HG03558 (cell line): ENCODE data around the gene IGFALS.

ENCODE experiments used
- ATAC-seq: cut with Tn5 transposase; IDR thresholded peaks from one replicate; pipeline ENCODE4 v1.9.1; 2021; ENCODE audit warnings: moderate number of reproducible peaks; ENCODE audit not compliant: unreplicated experiment; ENCODE audit errors: extremely low read depth

The IGFALS gene

GRCh38 chr16:1778200-1779179 lies 15.0 kb downstream of the IGFALS start:
- ATAC-seq = no peak

GRCh38 chr16:1777375-1778199 lies 15.9 kb downstream of the IGFALS start:
- ATAC-seq = no peak

- no peak for ATAC-seq
Observed at GRCh38 chr16:1776991-1777374, 16.5 kb downstream of the IGFALS start.

GRCh38 chr16:1776672-1776955 lies 16.9 kb downstream of the IGFALS start:
- ATAC-seq = no peak

GRCh38 chr16:1775846-1776671 lies 17.4 kb downstream of the IGFALS start:
- no peak for ATAC-seq

GRCh38 chr16:1775006-1775845 lies 18.3 kb downstream of the IGFALS start:
- no peak for ATAC-seq

GRCh38 chr16:1774448-1774780 lies 19.1 kb downstream of the IGFALS start:
- ATAC-seq = no peak

GRCh38 chr16:1773703-1774447 lies 19.6 kb downstream of the IGFALS start:
- no peak for ATAC-seq

GRCh38 chr16:1772908-1773702 lies 20.4 kb downstream of the IGFALS start, which contains the start of gene MRPS34:
TSS of gene MRPS34 (minus strand) at chr16:1773134. CDS start at chr16:1773119, 15 bp downstream.
- ATAC-seq = no peak

- ATAC-seq = no peak
Observed at GRCh38 chr16:1772362-1772907, 21.1 kb downstream of the IGFALS start, which contains the start of gene EME2. TSS of gene EME2 (plus strand) at chr16:1772810. CDS start at chr16:1773228, 418 bp downstream.

- no peak for ATAC-seq
Observed at GRCh38 chr16:1771864-1772361, 21.6 kb downstream of the IGFALS start.

GRCh38 chr16:1771188-1771863 lies 22.2 kb downstream of the IGFALS start, which contains the start of gene NME3:
TSS of gene NME3 (minus strand) at chr16:1771543. CDS start at chr16:1771534, 9 bp downstream.
- ATAC-seq = no peak

GRCh38 chr16:1770328-1771187 lies 22.9 kb downstream of the IGFALS start:
- ATAC-seq = no peak

GRCh38 chr16:1769402-1770300 lies 23.9 kb downstream of the IGFALS start:
- ATAC-seq = no peak
